Measurements from ENCODE around the gene MYPN. TPM values are rescaled to one million over a fixed set of nuclear protein-coding genes. Genes with fewer than 3 reads are reported as not detected.
A peak's percentile ranks its signal among the peaks of the same experiment; 100 is the strongest.

Gene MYPN
- total RNA-seq, 1 experiment from 2014 or later, result 3.9 TPM

- no peak for DNase-seq (ENCODE audit: low read depth)
Observed at GRCh38 chr10:68092512-68092911, 16.8 kb upstream of the MYPN start.

- peak; percentile 88 for DNase-seq (ENCODE audit: low read depth)
Observed at GRCh38 chr10:68095153-68095552, 14.1 kb upstream of the MYPN start.

- peak; percentile 84 for DNase-seq (ENCODE audit: low read depth)
Observed at GRCh38 chr10:68096913-68097516, 12.3 kb upstream of the MYPN start.

- peak; percentile 35 for DNase-seq (ENCODE audit: low read depth)
Observed at GRCh38 chr10:68099736-68100135, 9.6 kb upstream of the MYPN start.

- no peak for DNase-seq (ENCODE audit: low read depth)
Observed at GRCh38 chr10:68101066-68101465, 8.2 kb upstream of the MYPN start.

- no peak for DNase-seq (ENCODE audit: low read depth)
Observed at GRCh38 chr10:68103261-68103878, 5.9 kb upstream of the MYPN start.

- no peak for DNase-seq (ENCODE audit: low read depth)
Observed at GRCh38 chr10:68103901-68104300, 5.4 kb upstream of the MYPN start.

- DNase-seq (ENCODE audit: low read depth), result peak; percentile 68
Observed at GRCh38 chr10:68105820-68106219, 3.5 kb upstream of the MYPN start.

- DNase-seq (ENCODE audit: low read depth), result peak; percentile 90
Observed at GRCh38 chr10:68106656-68107055, 2.6 kb upstream of the MYPN start.

GRCh38 chr10:68107651-68108050, 1.6 kb upstream of the MYPN start:
- DNase-seq (ENCODE audit: low read depth), result no peak

GRCh38 chr10:68108051-68108450, 1.2 kb upstream of the MYPN start:
- DNase-seq (ENCODE audit: low read depth), result no peak

GRCh38 chr10:68108653-68109052, 635 bp upstream of the MYPN start:
- DNase-seq (ENCODE audit: low read depth), result no peak

GRCh38 chr10:68110027-68110426, 739 bp downstream of the MYPN start:
- DNase-seq (ENCODE audit: low read depth), result no peak

GRCh38 chr10:68111584-68111983, 2.3 kb downstream of the MYPN start:
- no peak for DNase-seq (ENCODE audit: low read depth)

- no peak for DNase-seq (ENCODE audit: low read depth)
Observed at GRCh38 chr10:68112837-68113236, 3.5 kb downstream of the MYPN start.

- DNase-seq (ENCODE audit: low read depth), result no peak
Observed at GRCh38 chr10:68118657-68119056, 9.4 kb downstream of the MYPN start.

GRCh38 chr10:68121020-68121743, 11.9 kb downstream of the MYPN start:
- no peak for DNase-seq (ENCODE audit: low read depth)

GRCh38 chr10:68121852-68122251, 12.6 kb downstream of the MYPN start:
- DNase-seq (ENCODE audit: low read depth), result no peak

- no peak for DNase-seq (ENCODE audit: low read depth)
Observed at GRCh38 chr10:68124718-68125117, 15.4 kb downstream of the MYPN start.

GRCh38 chr10:68125772-68126171, 16.5 kb downstream of the MYPN start:
- no peak for DNase-seq (ENCODE audit: low read depth)

GRCh38 chr10:68128015-68128414, 18.7 kb downstream of the MYPN start:
- no peak for DNase-seq (ENCODE audit: low read depth)

- DNase-seq (ENCODE audit: low read depth), result no peak
Observed at GRCh38 chr10:68132391-68132790, 23.1 kb downstream of the MYPN start.

GRCh38 chr10:68133523-68133922, 24.2 kb downstream of the MYPN start:
- DNase-seq (ENCODE audit: low read depth), result no peak

All from HT1080 (cell line).